ENCODE data around the gene KLK12.

The KLK12 gene

DNA sequence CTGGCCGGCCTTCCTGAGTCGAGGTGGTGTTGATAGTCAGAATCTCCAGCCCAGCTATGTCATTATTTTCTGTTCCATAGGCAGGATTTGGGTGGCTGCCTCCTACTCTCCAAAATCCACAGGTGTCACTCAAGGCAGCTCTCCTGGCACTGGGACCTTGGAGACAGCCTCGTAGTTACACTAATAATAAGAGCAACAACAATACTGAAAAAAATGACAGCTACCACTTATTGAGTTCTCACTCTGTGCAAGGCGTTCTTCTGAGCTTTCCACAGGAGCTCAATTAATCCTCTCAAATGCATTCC is 12.2 kb upstream of the KLK12 start:
- Histone ChIP-seq H3K9ac (ENCODE audit: low read length in 2 of 2) (no peak overlapping the region), H3K9me3 (ENCODE audit: control insufficient read depth in 2 of 2, low read length in 2 of 2) (no peaks in the 10 kb centered on the region), H3K27ac (ENCODE audit: low read length) (no peak overlapping the region), H3K4me3 (ENCODE audit: low read length in 2 of 2) (no peak overlapping the region), H3K27me3 (ENCODE audit: control insufficient read depth in 1 of 2, insufficient read depth in 2 of 2, low read length in 2 of 2) (peaks cover 0 to 5% of the 10 kb centered on the region in 2 donors), H3K36me3 (ENCODE audit: control insufficient read depth in 2 of 2, insufficient read depth in 2 of 2, low read length in 2 of 2) (no peaks in the 10 kb centered on the region), H3K4me1 (ENCODE audit: control insufficient read depth, insufficient read depth, low read length) (no peaks in the 10 kb centered on the region)

DNA sequence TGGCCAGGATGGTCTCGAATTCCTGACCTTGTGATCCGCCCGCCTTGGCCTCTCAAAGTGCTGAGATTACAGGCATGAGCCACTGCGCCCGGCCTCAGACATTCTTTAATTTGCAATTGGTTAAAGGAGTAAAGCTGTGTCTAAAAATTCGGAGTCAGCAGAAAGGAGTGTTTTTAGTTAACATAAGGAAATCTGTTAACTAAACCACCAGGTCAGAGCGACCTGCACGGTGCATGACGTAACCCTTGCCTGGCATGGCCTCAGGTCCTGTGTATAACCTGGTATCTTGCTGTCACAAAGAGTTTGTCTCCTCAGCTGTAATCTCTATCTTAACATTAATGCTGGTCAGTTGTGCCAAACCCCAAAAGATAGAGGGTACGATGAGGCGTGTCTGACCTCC is 9.5 kb upstream of the KLK12 start:
- H3K4me1 ChIP-seq (ENCODE audit: control insufficient read depth, insufficient read depth, low read length), result no peaks in the 10 kb centered on the region
- H3K27me3 ChIP-seq (ENCODE audit: control insufficient read depth in 1 of 2, insufficient read depth in 2 of 2, low read length in 2 of 2), result peaks cover 0 to 5% of the 10 kb centered on the region in 2 donors
- H3K36me3 ChIP-seq (ENCODE audit: control insufficient read depth in 2 of 2, insufficient read depth in 2 of 2, low read length in 2 of 2), result no peaks in the 10 kb centered on the region
- no peak overlapping the region for H3K9ac ChIP-seq (ENCODE audit: low read length in 2 of 2)
- no peak overlapping the region for H3K27ac ChIP-seq (ENCODE audit: low read length)
- H3K9me3 ChIP-seq (ENCODE audit: control insufficient read depth in 2 of 2, low read length in 2 of 2), result no peaks in the 10 kb centered on the region
- no peak overlapping the region for H3K4me3 ChIP-seq (ENCODE audit: low read length in 2 of 2)

DNA sequence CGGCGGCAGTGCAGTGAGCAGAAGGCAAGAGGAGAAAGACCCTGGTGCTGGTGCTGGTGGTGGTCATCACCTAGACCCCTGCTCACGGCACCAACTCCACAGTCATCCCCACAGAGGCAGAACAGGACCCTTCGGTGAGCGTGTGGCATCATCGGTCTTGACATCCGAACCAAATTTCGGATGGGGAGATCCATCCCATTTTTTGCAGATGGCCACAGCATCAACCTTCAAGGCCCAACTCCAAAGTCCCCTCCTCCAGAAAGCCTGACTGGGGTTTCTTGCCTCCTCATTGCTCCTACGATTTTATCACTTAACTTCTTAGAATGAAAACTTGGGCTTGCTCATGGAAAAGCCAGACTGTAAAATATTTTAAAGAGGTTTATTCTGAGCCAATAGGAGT is 8.7 kb upstream of the KLK12 start:
- Histone ChIP-seq H3K27me3 (ENCODE audit: control insufficient read depth in 1 of 2, insufficient read depth in 2 of 2, low read length in 2 of 2) (peaks cover 0 to 5% of the 10 kb centered on the region in 2 donors), H3K4me1 (ENCODE audit: control insufficient read depth, insufficient read depth, low read length) (no peaks in the 10 kb centered on the region), H3K9me3 (ENCODE audit: control insufficient read depth in 2 of 2, low read length in 2 of 2) (no peaks in the 10 kb centered on the region), H3K4me3 (ENCODE audit: low read length in 2 of 2) (no peak overlapping the region), H3K9ac (ENCODE audit: low read length in 2 of 2) (no peak overlapping the region), H3K36me3 (ENCODE audit: control insufficient read depth in 2 of 2, insufficient read depth in 2 of 2, low read length in 2 of 2) (no peaks in the 10 kb centered on the region), H3K27ac (ENCODE audit: low read length) (no peak overlapping the region)

- H3K27ac ChIP-seq (ENCODE audit: low read length), result no peak overlapping the region
- no peaks in the 10 kb centered on the region for H3K27me3 ChIP-seq (ENCODE audit: control insufficient read depth in 1 of 2, insufficient read depth in 2 of 2, low read length in 2 of 2)
- H3K4me1 ChIP-seq (ENCODE audit: control insufficient read depth, insufficient read depth, low read length), result no peaks in the 10 kb centered on the region
- H3K9me3 ChIP-seq (ENCODE audit: control insufficient read depth in 2 of 2, low read length in 2 of 2), result no peaks in the 10 kb centered on the region
- no peaks in the 10 kb centered on the region for H3K36me3 ChIP-seq (ENCODE audit: control insufficient read depth in 2 of 2, insufficient read depth in 2 of 2, low read length in 2 of 2)
- no peak overlapping the region for H3K9ac ChIP-seq (ENCODE audit: low read length in 2 of 2)
- H3K4me3 ChIP-seq (ENCODE audit: low read length in 2 of 2), result no peak overlapping the region
These were observed 5.3 kb upstream of the KLK12 start for GRCh38 chr19:51040151-51040550.

DNA sequence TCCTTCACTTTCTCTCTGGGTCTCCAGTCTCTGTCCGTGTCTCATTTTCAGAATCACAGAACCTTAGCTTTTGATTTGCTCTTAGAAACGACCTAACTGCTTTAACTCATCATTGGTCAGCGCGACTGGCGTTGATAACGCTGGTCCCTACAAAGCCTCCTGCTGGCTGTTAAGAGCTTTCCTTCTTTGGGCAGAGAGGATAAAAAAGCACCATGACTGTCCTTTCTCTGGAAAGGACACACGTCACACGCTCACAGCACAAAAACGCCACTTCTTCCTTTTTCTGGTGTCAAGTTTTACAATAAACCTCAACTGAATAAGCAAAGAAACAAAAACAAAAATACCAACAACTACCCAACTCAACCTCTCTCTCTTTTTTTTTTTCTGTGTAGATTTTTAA is 1.7 kb upstream of the KLK12 start:
- Histone ChIP-seq H3K4me1 (ENCODE audit: control insufficient read depth, insufficient read depth, low read length) (no peaks in the 10 kb centered on the region), H3K4me3 (ENCODE audit: low read length in 2 of 2) (no peak overlapping the region), H3K9ac (ENCODE audit: low read length in 2 of 2) (no peak overlapping the region), H3K9me3 (ENCODE audit: control insufficient read depth in 2 of 2, low read length in 2 of 2) (no peaks in the 10 kb centered on the region), H3K36me3 (ENCODE audit: control insufficient read depth in 2 of 2, insufficient read depth in 2 of 2, low read length in 2 of 2) (no peaks in the 10 kb centered on the region), H3K27me3 (ENCODE audit: control insufficient read depth in 1 of 2, insufficient read depth in 2 of 2, low read length in 2 of 2) (peaks cover 4% of the 10 kb centered on the region in 2 donors), H3K27ac (ENCODE audit: low read length) (no peak overlapping the region)

GRCh38 chr19:51031880-51032225 is 2.9 kb downstream of the KLK12 start:
- Histone ChIP-seq H3K36me3 (ENCODE audit: control insufficient read depth in 2 of 2, insufficient read depth in 2 of 2, low read length in 2 of 2) (no peaks in the 10 kb centered on the region), H3K4me3 (ENCODE audit: low read length in 2 of 2) (no peak overlapping the region), H3K27ac (ENCODE audit: low read length) (no peak overlapping the region), H3K27me3 (ENCODE audit: control insufficient read depth in 1 of 2, insufficient read depth in 2 of 2, low read length in 2 of 2) (peaks cover 8 to 12% of the 10 kb centered on the region in 2 donors), H3K4me1 (ENCODE audit: control insufficient read depth, insufficient read depth, low read length) (no peaks in the 10 kb centered on the region), H3K9me3 (ENCODE audit: control insufficient read depth in 2 of 2, low read length in 2 of 2) (peaks cover 0 to 3% of the 10 kb centered on the region in 2 donors), H3K9ac (ENCODE audit: low read length in 2 of 2) (no peak overlapping the region)

GRCh38 chr19:51031220-51031879 is 3.5 kb downstream of the KLK12 start:
- H3K9ac ChIP-seq (ENCODE audit: low read length in 2 of 2), result no peak overlapping the region
- H3K36me3 ChIP-seq (ENCODE audit: control insufficient read depth in 2 of 2, insufficient read depth in 2 of 2, low read length in 2 of 2), result no peaks in the 10 kb centered on the region
- no peaks in the 10 kb centered on the region for H3K4me1 ChIP-seq (ENCODE audit: control insufficient read depth, insufficient read depth, low read length)
- H3K27me3 ChIP-seq (ENCODE audit: control insufficient read depth in 1 of 2, insufficient read depth in 2 of 2, low read length in 2 of 2), result peaks cover 8 to 12% of the 10 kb centered on the region in 2 donors
- H3K9me3 ChIP-seq (ENCODE audit: control insufficient read depth in 2 of 2, low read length in 2 of 2), result peaks cover 0 to 3% of the 10 kb centered on the region in 2 donors
- H3K4me3 ChIP-seq (ENCODE audit: low read length in 2 of 2), result no peak overlapping the region
- H3K27ac ChIP-seq (ENCODE audit: low read length), result no peak overlapping the region

GRCh38 chr19:51030631-51031030 is 4.2 kb downstream of the KLK12 start:
- no peaks in the 10 kb centered on the region for H3K4me1 ChIP-seq (ENCODE audit: control insufficient read depth, insufficient read depth, low read length)
- H3K27me3 ChIP-seq (ENCODE audit: control insufficient read depth in 1 of 2, insufficient read depth in 2 of 2, low read length in 2 of 2), result peaks cover 12 to 13% of the 10 kb centered on the region in 2 donors
- H3K27ac ChIP-seq (ENCODE audit: low read length), result no peak overlapping the region
- peaks cover 0 to 3% of the 10 kb centered on the region in 2 donors for H3K9me3 ChIP-seq (ENCODE audit: control insufficient read depth in 2 of 2, low read length in 2 of 2)
- no peak overlapping the region for H3K9ac ChIP-seq (ENCODE audit: low read length in 2 of 2)
- no peaks in the 10 kb centered on the region for H3K36me3 ChIP-seq (ENCODE audit: control insufficient read depth in 2 of 2, insufficient read depth in 2 of 2, low read length in 2 of 2)
- no peak overlapping the region for H3K4me3 ChIP-seq (ENCODE audit: low read length in 2 of 2)

GRCh38 chr19:51029718-51030117 is 5.1 kb downstream of the KLK12 start:
- no peak overlapping the region for H3K9ac ChIP-seq (ENCODE audit: low read length in 2 of 2)
- no peaks in the 10 kb centered on the region for H3K4me1 ChIP-seq (ENCODE audit: control insufficient read depth, insufficient read depth, low read length)
- H3K27ac ChIP-seq (ENCODE audit: low read length), result no peak overlapping the region
- H3K9me3 ChIP-seq (ENCODE audit: control insufficient read depth in 2 of 2, low read length in 2 of 2), result peaks cover 0 to 3% of the 10 kb centered on the region in 2 donors
- no peaks in the 10 kb centered on the region for H3K36me3 ChIP-seq (ENCODE audit: control insufficient read depth in 2 of 2, insufficient read depth in 2 of 2, low read length in 2 of 2)
- H3K4me3 ChIP-seq (ENCODE audit: low read length in 2 of 2), result no peak overlapping the region
- H3K27me3 ChIP-seq (ENCODE audit: control insufficient read depth in 1 of 2, insufficient read depth in 2 of 2, low read length in 2 of 2), result peaks cover 13 to 16% of the 10 kb centered on the region in 2 donors

GRCh38 chr19:51027873-51028272 is 6.9 kb downstream of the KLK12 start:
- Histone ChIP-seq H3K4me3 (ENCODE audit: low read length in 2 of 2) (no peak overlapping the region), H3K9ac (ENCODE audit: low read length in 2 of 2) (no peak overlapping the region), H3K4me1 (ENCODE audit: control insufficient read depth, insufficient read depth, low read length) (no peaks in the 10 kb centered on the region), H3K27me3 (ENCODE audit: control insufficient read depth in 1 of 2, insufficient read depth in 2 of 2, low read length in 2 of 2) (peaks cover 17 to 18% of the 10 kb centered on the region in 2 donors), H3K9me3 (ENCODE audit: control insufficient read depth in 2 of 2, low read length in 2 of 2) (peaks cover 0 to 3% of the 10 kb centered on the region in 2 donors), H3K27ac (ENCODE audit: low read length) (no peak overlapping the region), H3K36me3 (ENCODE audit: control insufficient read depth in 2 of 2, insufficient read depth in 2 of 2, low read length in 2 of 2) (no peaks in the 10 kb centered on the region)

GRCh38 chr19:51027126-51027806 is 7.5 kb downstream of the KLK12 start:
- Histone ChIP-seq H3K4me1 (ENCODE audit: control insufficient read depth, insufficient read depth, low read length) (no peaks in the 10 kb centered on the region), H3K36me3 (ENCODE audit: control insufficient read depth in 2 of 2, insufficient read depth in 2 of 2, low read length in 2 of 2) (no peaks in the 10 kb centered on the region), H3K9ac (ENCODE audit: low read length in 2 of 2) (no peak overlapping the region), H3K9me3 (ENCODE audit: control insufficient read depth in 2 of 2, low read length in 2 of 2) (peaks cover 0 to 3% of the 10 kb centered on the region in 2 donors), H3K27ac (ENCODE audit: low read length) (no peak overlapping the region), H3K4me3 (ENCODE audit: low read length in 2 of 2) (no peak overlapping the region), H3K27me3 (ENCODE audit: control insufficient read depth in 1 of 2, insufficient read depth in 2 of 2, low read length in 2 of 2) (peaks cover 18 to 21% of the 10 kb centered on the region in 2 donors)
